ENCODE data around the gene MDC1. TPM values are rescaled to one million over a fixed set of nuclear protein-coding genes. Genes with fewer than 3 reads are reported as not detected.

MDC1 gene
- total and polyA plus RNA-seq, 2 experiments from 2014 or later = 4.9 to 7.1 TPM

DNA sequence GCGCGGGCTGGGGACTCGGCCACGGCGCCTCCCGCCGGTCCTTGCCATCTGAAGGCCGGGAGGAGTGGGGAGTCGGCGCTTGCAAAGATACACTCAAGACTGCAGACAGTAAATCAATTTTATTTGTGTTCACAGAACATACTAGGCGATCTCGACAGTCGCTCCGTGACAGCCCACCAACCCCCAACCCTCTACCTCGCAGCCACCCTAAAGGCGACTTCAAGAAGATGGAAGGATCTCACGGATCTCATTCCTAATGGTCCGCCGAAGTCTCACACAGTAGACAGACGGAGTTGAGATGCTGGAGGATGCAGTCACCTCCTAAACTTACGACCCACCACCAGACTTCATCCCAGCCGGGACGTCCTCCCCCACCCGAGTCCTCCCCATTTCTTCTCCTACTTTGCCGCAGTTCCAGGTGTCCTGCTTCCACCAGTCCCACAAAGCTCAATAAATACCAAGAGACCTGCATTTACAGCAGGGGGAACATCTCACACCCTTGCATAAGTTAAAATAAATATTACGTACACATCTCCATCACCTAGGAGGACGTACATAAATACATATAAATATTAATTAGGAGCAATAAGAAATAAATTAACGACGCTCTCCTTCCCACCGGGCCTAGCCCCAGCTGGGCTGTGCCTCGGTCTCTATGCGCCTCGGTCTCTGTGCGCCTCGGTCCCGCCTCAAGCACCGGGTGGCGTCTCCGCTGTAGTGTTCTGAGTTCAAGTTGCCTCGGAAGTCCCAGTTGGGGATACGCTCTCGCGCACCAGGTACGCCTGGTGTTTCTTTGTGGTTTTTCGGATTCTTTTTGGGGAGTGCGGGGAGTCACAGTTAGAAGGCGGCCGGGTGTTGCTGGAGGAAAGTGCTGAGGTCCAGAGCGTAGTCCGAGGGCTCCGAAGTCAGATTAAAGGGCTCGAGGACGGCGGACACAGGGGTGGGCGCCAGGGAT is 26.3 kb upstream of the MDC1 start:
- Histone ChIP-seq H3K4me3 (peak overlapping the region; percentile 98), H3K27ac (peak overlapping the region; percentile 96), H3K9me2 (ENCODE audit: insufficient read depth) (no peaks in the 10 kb centered on the region), H2AFZ (no peak overlapping the region), H3K9me3 (ENCODE audit: low read depth) (no peaks in the 10 kb centered on the region), H3K4me1 (ENCODE audit: insufficient read depth) (peaks cover 38% of the 10 kb centered on the region), H3K36me3 (ENCODE audit: low read depth) (peaks cover 22% of the 10 kb centered on the region; the same call in 1 of the 2 replicates), H4K20me1 (ENCODE audit: insufficient read depth) (no peaks in the 10 kb centered on the region), H3F3A (ENCODE audit: insufficient read depth) (peaks cover 35% of the 10 kb centered on the region), H3K4me2 (ENCODE audit: unreplicated experiment) (peak overlapping the region; percentile 83), H3K79me2 (ENCODE audit: insufficient read depth) (peaks cover 55% of the 10 kb centered on the region), H3K9ac (peak overlapping the region; percentile 99), H3K27me3 (replicated peaks; ENCODE audit: insufficient read depth) (no peaks in the 10 kb centered on the region)
- DNase-seq = peak; percentile 58
- in situ Hi-C loops (cut with MboI) = loop anchor here (10.0 to 25.0 kb wide), 2 partner anchors 71 to 344 kb away; no protein-coding TSS in a partner anchor
- 1% methylated on average over 52 to 54 of the region's 55 CpGs for WGBS, 2 experiments (ENCODE audit: low coverage in 1 of 2, low lambda C conversion rate in 2 of 2, missing lambda C conversion rate in 2 of 2)
- TF ChIP-seq EZH2phosphoT487 (IDR thresholded peaks at IDR 0.05; ENCODE audit: insufficient read depth, low read depth) = 0 out of 2 replicates have a peak, but pooled peaks have one; percentile 39
- no peak for TF ChIP-seq EZH2 (IDR thresholded peaks at IDR 0.05; ENCODE audit: insufficient read depth, poor library complexity, severe bottlenecking)

DNA sequence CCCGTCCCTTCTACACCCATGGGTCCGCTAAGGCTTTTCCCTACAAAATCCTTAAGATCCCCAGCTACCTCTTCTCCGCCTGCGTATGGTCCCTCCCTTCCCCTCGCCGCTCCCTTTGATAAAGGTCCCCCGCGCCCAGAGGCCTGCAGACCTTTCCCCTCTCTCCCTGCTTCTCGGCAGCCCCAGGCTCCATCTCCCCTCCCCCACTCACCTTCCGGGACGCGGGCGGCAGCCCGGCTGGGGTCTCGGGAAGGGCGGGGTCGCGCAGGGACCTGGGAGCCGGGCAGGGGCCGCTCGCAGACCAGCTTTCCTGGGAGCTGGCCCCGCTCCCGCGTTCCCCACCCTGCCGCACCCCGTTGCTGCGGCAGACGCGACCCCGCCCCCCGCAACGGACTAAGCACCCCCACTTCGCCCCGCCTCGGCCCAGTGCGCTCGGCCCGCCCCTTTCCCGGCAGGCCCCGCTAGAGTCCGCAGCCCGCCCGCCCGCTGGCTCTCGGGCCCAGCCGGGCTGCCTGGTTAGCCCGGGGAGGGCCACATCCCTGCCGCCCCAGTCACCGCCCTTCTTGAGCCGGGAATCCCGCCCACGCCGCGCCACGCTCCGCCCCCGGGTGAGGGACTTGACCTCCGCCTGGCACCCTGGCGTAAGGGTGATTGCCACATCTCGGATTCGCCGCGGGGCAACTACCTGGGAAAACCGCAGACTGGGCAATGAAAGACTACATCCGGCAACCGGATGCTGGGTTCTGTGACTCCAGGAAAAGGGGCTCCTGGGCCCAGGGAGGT is 25.4 kb upstream of the MDC1 start, which contains the start of gene FLOT1:
Gene FLOT1, minus strand, starts transcription at position 372 of the 783 bp plus-strand sequence. CDS start 498 bp downstream, outside the sequence.
- peak; percentile 98 for DNase-seq
- Histone ChIP-seq H2AFZ (no peak within 1 kb of the TSS), H3K4me3 (peak within 1 kb of the TSS; percentile 98), H3K36me3 (ENCODE audit: low read depth) (peaks cover 28% of the 10 kb centered on the region), H3K4me1 (ENCODE audit: insufficient read depth) (peaks cover 32% of the 10 kb centered on the region), H3K9ac (peak within 1 kb of the TSS; percentile 99), H4K20me1 (ENCODE audit: insufficient read depth) (no peaks in the 10 kb centered on the region), H3K4me2 (ENCODE audit: unreplicated experiment) (peak within 1 kb of the TSS; percentile 85), H3K27ac (peak within 1 kb of the TSS; percentile 96), H3K79me2 (ENCODE audit: insufficient read depth) (peaks cover 64% of the 10 kb centered on the region), H3K9me2 (ENCODE audit: insufficient read depth) (no peaks in the 10 kb centered on the region), H3K27me3 (replicated peaks; ENCODE audit: insufficient read depth) (no peaks in the 10 kb centered on the region), H3F3A (ENCODE audit: insufficient read depth) (peaks cover 30% of the 10 kb centered on the region), H3K9me3 (ENCODE audit: low read depth) (no peaks in the 10 kb centered on the region)
- TF ChIP-seq EZH2phosphoT487 (IDR thresholded peaks at IDR 0.05; ENCODE audit: insufficient read depth, low read depth) (no peak), EZH2 (IDR thresholded peaks at IDR 0.05; ENCODE audit: insufficient read depth, poor library complexity, severe bottlenecking) (no peak)
- WGBS, 2 experiments (ENCODE audit: low coverage in 1 of 2, low lambda C conversion rate in 2 of 2, missing lambda C conversion rate in 2 of 2) = 1 to 2% methylated on average over 28 to 46 of the region's 66 CpGs
- in situ Hi-C loops (cut with MboI) = loop anchor here (10.0 to 25.0 kb wide), 2 partner anchors 72 to 345 kb away; no protein-coding TSS in a partner anchor

DNA sequence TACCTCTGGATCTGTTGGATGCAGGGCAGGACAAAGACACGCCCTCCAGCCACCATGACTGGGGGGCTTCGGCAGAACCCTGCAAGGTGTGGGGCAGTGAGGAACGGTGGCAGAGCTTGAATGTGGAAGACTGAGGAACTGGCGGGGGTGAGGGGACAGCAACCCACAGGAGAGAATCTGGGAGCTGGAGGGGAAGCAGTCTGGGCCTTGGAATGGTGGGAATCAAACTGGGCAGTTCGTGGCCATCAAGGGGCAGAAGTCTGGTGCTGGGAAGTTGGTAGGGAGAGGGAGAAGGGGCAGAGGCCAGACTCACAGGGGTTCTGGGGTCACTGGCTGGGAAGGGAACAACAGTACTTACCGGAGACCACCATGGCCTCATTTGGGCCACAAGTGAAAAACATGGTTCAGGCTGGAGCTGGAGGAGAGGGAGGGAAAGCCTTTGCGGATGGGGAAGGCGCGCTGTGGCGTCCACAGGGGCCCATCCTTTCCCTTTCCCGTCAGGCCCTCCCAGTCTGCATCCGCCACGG is 24.8 kb upstream of the MDC1 start:
- Histone ChIP-seq H3K4me3 (peak overlapping the region; percentile 98), H3F3A (ENCODE audit: insufficient read depth) (peaks cover 30% of the 10 kb centered on the region), H3K4me2 (ENCODE audit: unreplicated experiment) (peak overlapping the region; percentile 85), H3K79me2 (ENCODE audit: insufficient read depth) (peaks cover 71% of the 10 kb centered on the region), H3K27ac (peak overlapping the region; percentile 96), H2AFZ (no peak overlapping the region), H3K27me3 (replicated peaks; ENCODE audit: insufficient read depth) (no peaks in the 10 kb centered on the region), H4K20me1 (ENCODE audit: insufficient read depth) (no peaks in the 10 kb centered on the region), H3K36me3 (ENCODE audit: low read depth) (peaks cover 28% of the 10 kb centered on the region), H3K4me1 (ENCODE audit: insufficient read depth) (peaks cover 29% of the 10 kb centered on the region), H3K9ac (peak overlapping the region; percentile 99), H3K9me3 (ENCODE audit: low read depth) (no peaks in the 10 kb centered on the region), H3K9me2 (ENCODE audit: insufficient read depth) (no peaks in the 10 kb centered on the region)
- in situ Hi-C loops (cut with MboI) = loop anchor here (10.0 to 25.0 kb wide), 2 partner anchors 73 to 345 kb away; no protein-coding TSS in a partner anchor
- WGBS, 2 experiments (ENCODE audit: low coverage in 1 of 2, low lambda C conversion rate in 2 of 2, missing lambda C conversion rate in 2 of 2) = 4 to 5% methylated on average over 12 to 13 of the region's 13 CpGs
- TF ChIP-seq EZH2 (IDR thresholded peaks at IDR 0.05; ENCODE audit: insufficient read depth, poor library complexity, severe bottlenecking) = no peak
- no peak for TF ChIP-seq EZH2phosphoT487 (IDR thresholded peaks at IDR 0.05; ENCODE audit: insufficient read depth, low read depth)
- DNase-seq = no peak
